HG03457 (cell line): ENCODE results near the gene AP3D1.
"Not testable (repeated sequence)": the region's sequence is repeated elsewhere in the genome, so short reads cannot be mapped to it uniquely, and the experiment has no call there.

ENCODE experiments used
- ATAC-seq: cut with Tn5 transposase; IDR thresholded peaks from one replicate; pipeline ENCODE4 v1.9.1; 2021; ENCODE audit warnings: moderate number of reproducible peaks; ENCODE audit not compliant: unreplicated experiment

The AP3D1 gene

GRCh38 chr19:2157452-2157851 lies 6.1 kb upstream of the AP3D1 start:
- no peak for ATAC-seq

- ATAC-seq, result no peak
Measured at GRCh38 chr19:2154587-2155075, 3.3 kb upstream of the AP3D1 start.

GRCh38 chr19:2150794-2151338 lies 500 bp downstream of the AP3D1 start:
- ATAC-seq, result no peak

GRCh38 chr19:2149980-2150793 lies 1.2 kb downstream of the AP3D1 start:
- no peak for ATAC-seq

GRCh38 chr19:2148482-2149135 lies 2.8 kb downstream of the AP3D1 start:
- ATAC-seq, result no peak

- no peak for ATAC-seq
Measured at GRCh38 chr19:2145831-2146241, 5.5 kb downstream of the AP3D1 start.

- no peak for ATAC-seq
Measured at GRCh38 chr19:2144190-2144589, 7.2 kb downstream of the AP3D1 start.

GRCh38 chr19:2142173-2142829 lies 9.1 kb downstream of the AP3D1 start:
- no peak for ATAC-seq

GRCh38 chr19:2140138-2140569 lies 11.2 kb downstream of the AP3D1 start:
- no peak for ATAC-seq

- no peak for ATAC-seq
Measured at GRCh38 chr19:2139385-2140137, 11.8 kb downstream of the AP3D1 start.

GRCh38 chr19:2138061-2138728 lies 13.2 kb downstream of the AP3D1 start:
- no peak for ATAC-seq

GRCh38 chr19:2136796-2137195 lies 14.6 kb downstream of the AP3D1 start:
- ATAC-seq, result no peak

GRCh38 chr19:2135474-2136402 lies 15.6 kb downstream of the AP3D1 start:
- ATAC-seq, result no peak

- no peak for ATAC-seq
Measured at GRCh38 chr19:2132731-2133490, 18.5 kb downstream of the AP3D1 start.

- ATAC-seq, result no peak
Measured at GRCh38 chr19:2132191-2132590, 19.2 kb downstream of the AP3D1 start.

- ATAC-seq, result not testable (repeated sequence)
Measured at GRCh38 chr19:2131012-2131975, 20.1 kb downstream of the AP3D1 start.
